ENCODE measurements around the gene NCOR2.
A peak's percentile ranks its signal among the peaks of the same experiment; 100 is the strongest.

The NCOR2 gene

GRCh38 chr12:124573839-124574786 is 6.7 kb upstream of the NCOR2 start:
- no peak for DNase-seq

- no peak for DNase-seq
Measured at GRCh38 chr12:124571556-124571955, 4.1 kb upstream of the NCOR2 start.

GRCh38 chr12:124570810-124571209 is 3.4 kb upstream of the NCOR2 start:
- no peak for DNase-seq

GRCh38 chr12:124569375-124570148 is 2.1 kb upstream of the NCOR2 start:
- DNase-seq = no peak

- DNase-seq = peak; percentile 89
Measured at GRCh38 chr12:124568431-124569374, 1.3 kb upstream of the NCOR2 start.

- peak; percentile 95 for DNase-seq
Measured at GRCh38 chr12:124567673-124568373, 411 bp upstream of the NCOR2 start.

GRCh38 chr12:124566161-124566996 is 1.0 kb downstream of the NCOR2 start:
- no peak for DNase-seq

- no peak for DNase-seq
Measured at GRCh38 chr12:124565656-124566160, 1.7 kb downstream of the NCOR2 start.

GRCh38 chr12:124564971-124565491 is 2.4 kb downstream of the NCOR2 start:
- no peak for DNase-seq

GRCh38 chr12:124564232-124564958 is 3.0 kb downstream of the NCOR2 start:
- peak; percentile 54 for DNase-seq

- no peak for DNase-seq
Measured at GRCh38 chr12:124563809-124564208, 3.6 kb downstream of the NCOR2 start.

- no peak for DNase-seq
Measured at GRCh38 chr12:124563401-124563800, 4.0 kb downstream of the NCOR2 start.

- no peak for DNase-seq
Measured at GRCh38 chr12:124562796-124563181, 4.6 kb downstream of the NCOR2 start.

- DNase-seq = no peak
Measured at GRCh38 chr12:124562018-124562795, 5.2 kb downstream of the NCOR2 start.

GRCh38 chr12:124561231-124561630 is 6.2 kb downstream of the NCOR2 start:
- no peak for DNase-seq

- no peak for DNase-seq
Measured at GRCh38 chr12:124560146-124560890, 7.1 kb downstream of the NCOR2 start.

GRCh38 chr12:124559182-124560017 is 8.0 kb downstream of the NCOR2 start:
- no peak for DNase-seq

All from NCI-H524 treated with DMSO at 0.1 percent for 48 hours (cell line).